Stimulated activated CD8-positive, alpha-beta memory T cell treated with anti-CD3 and anti-CD28 coated beads, Interleukin-15, amount 100 ng/mL, for 4 hours (primary cell): ENCODE data around the gene BCR.

Experiments
- DNase-seq, 2 donors: peaks; one replicate each; pipeline ENCODE4 v3.0.0-alpha.2; 2020; ENCODE audit warnings: low read depth in 2 of 2

BCR gene

GRCh38 chr22:23262518-23263332 lies 82.4 kb downstream of the BCR start:
- no peak for DNase-seq

- DNase-seq = peak; percentile 49 to 52
Measured at GRCh38 chr22:23263651-23264555, 83.6 kb downstream of the BCR start.

- DNase-seq = no peak
Measured at GRCh38 chr22:23264610-23265367, 84.5 kb downstream of the BCR start.

GRCh38 chr22:23265368-23265700 lies 85.0 kb downstream of the BCR start:
- DNase-seq = no peak

GRCh38 chr22:23266780-23267179 lies 86.5 kb downstream of the BCR start:
- DNase-seq = no peak

GRCh38 chr22:23267226-23268043 lies 87.1 kb downstream of the BCR start:
- DNase-seq = no peak

GRCh38 chr22:23268139-23268712 lies 87.9 kb downstream of the BCR start:
- DNase-seq = no peak

- no peak for DNase-seq
Measured at GRCh38 chr22:23268877-23269276, 88.6 kb downstream of the BCR start.

GRCh38 chr22:23269441-23270211 lies 89.3 kb downstream of the BCR start:
- DNase-seq = no peak

- no peak for DNase-seq
Measured at GRCh38 chr22:23270212-23270733, 90.0 kb downstream of the BCR start.

- DNase-seq = no peak
Measured at GRCh38 chr22:23270798-23271596, 90.7 kb downstream of the BCR start.

GRCh38 chr22:23271597-23271908 lies 91.2 kb downstream of the BCR start:
- DNase-seq = no peak

- DNase-seq = no peak
Measured at GRCh38 chr22:23272371-23272770, 92.1 kb downstream of the BCR start.

- DNase-seq = no peak
Measured at GRCh38 chr22:23272834-23273233, 92.5 kb downstream of the BCR start.

GRCh38 chr22:23273445-23274145 lies 93.3 kb downstream of the BCR start:
- no peak for DNase-seq

GRCh38 chr22:23274146-23274526 lies 93.8 kb downstream of the BCR start:
- DNase-seq = no peak

GRCh38 chr22:23274891-23275694 lies 94.8 kb downstream of the BCR start:
- no peak for DNase-seq

GRCh38 chr22:23275751-23276150 lies 95.4 kb downstream of the BCR start:
- DNase-seq = no peak
